ENCODE data around the gene POU2F2.

GRCh38 chr19:42045575-42045974, 86.7 kb downstream of the POU2F2 start:
- TF ChIP-seq PATZ1 (CRISPR knock-in tag; IDR thresholded peaks at IDR 0.05; ENCODE audit: borderline replicate concordance) (no peak), ZFP30 (CRISPR knock-in tag; IDR thresholded peaks at IDR 0.05) (no peak), CREB5 (CRISPR knock-in tag; IDR thresholded peaks at IDR 0.05; ENCODE audit: low read depth) (no peak), BACH2 (CRISPR knock-in tag; IDR thresholded peaks at IDR 0.05; ENCODE audit: borderline replicate concordance) (no peak), ZNF70 (CRISPR knock-in tag; IDR thresholded peaks at IDR 0.05) (no peak), ZFP3 (CRISPR knock-in tag; IDR thresholded peaks at IDR 0.05) (no peak), ZNF8 (CRISPR knock-in tag; IDR thresholded peaks at IDR 0.05) (no peak), TCF4 (CRISPR knock-in tag; IDR thresholded peaks at IDR 0.05; ENCODE audit: borderline replicate concordance) (no peak), TSHZ2 (CRISPR knock-in tag; IDR thresholded peaks at IDR 0.05) (no peak), CSDC2 (CRISPR knock-in tag; IDR thresholded peaks at IDR 0.05) (no peak), CSRNP3 (CRISPR knock-in tag; IDR thresholded peaks at IDR 0.05) (no peak), PPARA (CRISPR knock-in tag; IDR thresholded peaks at IDR 0.05; ENCODE audit: borderline replicate concordance) (no peak), ARNTL (CRISPR knock-in tag; IDR thresholded peaks at IDR 0.05; ENCODE audit: borderline replicate concordance, low read depth) (no peak)
